ENCODE results near the gene TNFRSF14. TPM values are rescaled to one million over a fixed set of nuclear protein-coding genes. Genes with fewer than 3 reads are reported as not detected.

The TNFRSF14 gene
- total RNA-seq, 2 experiments from 2014 or later, result 99.6 to 104 TPM

GRCh38 chr1:2609319-2610035 lies 53.3 kb downstream of the TNFRSF14 start:
- no peak overlapping the region for H3K4me3 Mint-ChIP-seq
- DNase-seq, result no peak
- H3K27me3 Mint-ChIP-seq, result no peaks in the 10 kb centered on the region
- no peaks in the 10 kb centered on the region for H3K36me3 Mint-ChIP-seq
- H3K4me1 Mint-ChIP-seq, result no peaks in the 10 kb centered on the region
- H3K9me3 Mint-ChIP-seq, result peaks cover 4% of the 10 kb centered on the region
- no peak overlapping the region for H3K27ac Mint-ChIP-seq

GRCh38 chr1:2610036-2610959 lies 54.1 kb downstream of the TNFRSF14 start:
- Mint-ChIP-seq H3K27ac (no peak overlapping the region), H3K4me3 (no peak overlapping the region), H3K27me3 (no peaks in the 10 kb centered on the region), H3K4me1 (no peaks in the 10 kb centered on the region), H3K9me3 (peaks cover 6% of the 10 kb centered on the region), H3K36me3 (peaks cover 1% of the 10 kb centered on the region)
- no peak for DNase-seq

- Mint-ChIP-seq H3K4me1 (no peaks in the 10 kb centered on the region), H3K4me3 (no peak overlapping the region), H3K9me3 (peaks cover 9% of the 10 kb centered on the region), H3K27ac (no peak overlapping the region), H3K27me3 (no peaks in the 10 kb centered on the region), H3K36me3 (peaks cover 2% of the 10 kb centered on the region)
- no peak for DNase-seq
Observed at GRCh38 chr1:2611031-2611501, 54.9 kb downstream of the TNFRSF14 start.

- H3K9me3 Mint-ChIP-seq, result peaks cover 13% of the 10 kb centered on the region
- no peak overlapping the region for H3K4me3 Mint-ChIP-seq
- H3K27ac Mint-ChIP-seq, result no peak overlapping the region
- peaks cover 2% of the 10 kb centered on the region for H3K4me1 Mint-ChIP-seq
- peaks cover 2% of the 10 kb centered on the region for H3K36me3 Mint-ChIP-seq
- no peaks in the 10 kb centered on the region for H3K27me3 Mint-ChIP-seq
- DNase-seq, result no peak
Observed at GRCh38 chr1:2611621-2612437, 55.7 kb downstream of the TNFRSF14 start.

GRCh38 chr1:2612591-2613365 lies 56.6 kb downstream of the TNFRSF14 start:
- Mint-ChIP-seq H3K36me3 (peaks cover 2% of the 10 kb centered on the region), H3K4me3 (no peak overlapping the region), H3K27me3 (no peaks in the 10 kb centered on the region), H3K27ac (no peak overlapping the region), H3K9me3 (peaks cover 13% of the 10 kb centered on the region), H3K4me1 (peaks cover 2% of the 10 kb centered on the region)
- no peak for DNase-seq

Other genes starting within 250 kb of the TNFRSF14 start
- 1 to 10 TPM; 6.8 to 7.8 TPM for gene MORN1, start 164.8 kb upstream of the TNFRSF14 start, total RNA-seq
- 100 to 1,000 TPM; 161 to 176 TPM for gene RER1, start 164.5 kb upstream of the TNFRSF14 start, total RNA-seq
- gene PEX10, start 143.8 kb upstream of the TNFRSF14 start, total RNA-seq, result 10 to 100 TPM; 21.5 to 23.7 TPM
- gene PLCH2, start 80.1 kb upstream of the TNFRSF14 start, total RNA-seq, result 1 to 10 TPM; 1.2 to 1.4 TPM
- 10 to 100 TPM; 29.8 to 34.3 TPM for gene PANK4, start 29.8 kb upstream of the TNFRSF14 start, total RNA-seq
- gene HES5, start 26.1 kb upstream of the TNFRSF14 start, total RNA-seq, result under 1 TPM in 1 of 2 experiments, not detected in 1; 0.28 TPM
- 10 to 100 TPM; 42.2 to 43.2 TPM for gene PRXL2B, start 30.4 kb downstream of the TNFRSF14 start, total RNA-seq
- gene MMEL1, start 76.6 kb downstream of the TNFRSF14 start, total RNA-seq, result 1 to 10 TPM; 1.5 to 1.6 TPM
- under 1 TPM; 0.48 to 0.58 TPM for gene TTC34, start 245.3 kb downstream of the TNFRSF14 start, total RNA-seq